Natural killer cell (primary cell): Measurements from ENCODE around the gene FUOM. TPM values are rescaled to one million over a fixed set of nuclear protein-coding genes. Genes with fewer than 3 reads are reported as not detected.
A peak's percentile ranks its signal among the peaks of the same experiment; 100 is the strongest.

ENCODE experiments used
- ATAC-seq, 3 donors: fragments of 150-1000 bp in 2 of 3; fragments of 200-7000 bp in 1 of 3; cut with Tn5 transposase; 1 replicate in 1 of 3; 2 replicates in 2 of 3; pipeline ENCODE4 v1.10.0; 2021; ENCODE audit warnings: mild to moderate bottlenecking in 2 of 3, moderate library complexity in 2 of 3
- DNase-seq, 2 donors: peaks; one replicate each; pipeline versions ENCODE4 v3.0.0 to v3.0.0-alpha.2; 2013 to 2021; ENCODE audit warnings: mixed read lengths in 1 of 2
- H3K27ac ChIP-seq: one replicate; pipeline ENCODE4 v1.5.1; 2013; ENCODE audit warnings: mild to moderate bottlenecking, low read length
- H3K27me3 ChIP-seq: one replicate; pipeline ENCODE4 v1.6.1; 2013; ENCODE audit warnings: low read length; ENCODE audit not compliant: control insufficient read depth, insufficient read depth
- H3K36me3 ChIP-seq: one replicate; pipeline ENCODE4 v1.6.1; 2013; ENCODE audit warnings: low read length; ENCODE audit not compliant: control insufficient read depth, insufficient read depth
- H3K4me1 ChIP-seq: one replicate; pipeline ENCODE4 v1.6.1; 2013; ENCODE audit warnings: low read length; ENCODE audit not compliant: control insufficient read depth, insufficient read depth
- H3K4me3 ChIP-seq: one replicate; pipeline ENCODE4 v1.5.1; 2013; ENCODE audit warnings: low read length
- H3K9me3 ChIP-seq: one replicate; pipeline ENCODE4 v1.6.1; 2013; ENCODE audit warnings: low read length; ENCODE audit not compliant: control insufficient read depth, insufficient read depth
- H3K27ac Mint-ChIP-seq, 2 donors: one replicate each; pipeline ENCODE4 v1.8.0; 2022; ENCODE audit warnings: mild to moderate bottlenecking in 2 of 2, mixed read lengths in 2 of 2, moderate library complexity in 1 of 2
- H3K27me3 Mint-ChIP-seq, 2 donors: one replicate each; pipeline ENCODE4 v1.8.0; 2022; ENCODE audit warnings: low read depth in 2 of 2, mixed read lengths in 2 of 2
- H3K36me3 Mint-ChIP-seq: one replicate; pipeline ENCODE4 v1.8.0; 2022; ENCODE audit warnings: mixed read lengths
- H3K4me1 Mint-ChIP-seq, 2 donors: one replicate each; pipeline ENCODE4 v1.8.0; 2022; ENCODE audit warnings: mixed read lengths in 2 of 2
- H3K4me3 Mint-ChIP-seq: one replicate; pipeline ENCODE4 v1.8.0; 2022; ENCODE audit warnings: mild to moderate bottlenecking, moderate library complexity, mixed read lengths
- H3K9me3 Mint-ChIP-seq, 2 donors: one replicate each; pipeline ENCODE4 v1.8.0; 2022; ENCODE audit warnings: mixed read lengths in 2 of 2
- CTCF ChIP-seq: fragments of 200-600 bp; IDR thresholded peaks from one replicate; pipeline ENCODE4 v1.8.0; 2022; ENCODE audit warnings: antibody characterized with exemption
- WGBS: methylation state at CpG from one replicate; pipeline ENCODE4 v1.1.7; 2013; ENCODE audit warnings: missing lambda C conversion rate; ENCODE audit not compliant: insufficient coverage; 5-methylcytosine and 5-hydroxymethylcytosine counted together
- intact Hi-C: fragments of 100-400 bp; cut with micrococcal nuclease; formaldehyde crosslinking; loops from one replicate; pipeline ENCODE4 v1.14.2; 2022
- total RNA-seq, 4 donors: library from RNA; stranded (reverse); fragments of 120-200 nt in 1 of 4; gene quantifications; one replicate each; pipeline versions ENCODE4 v1.2.3 to v1.2.4, GENCODE V29; 2013 to 2022

FUOM gene
- total RNA-seq, 3 donors from 2014 or later (not counting 1 experiment from before 2014, with no cell fraction given) = 7.6 to 9.5 (median 7.9) TPM

- Mint-ChIP-seq H3K27ac (peak overlapping the region; percentile 77 to 84), H3K36me3 (peaks cover 17% of the 10 kb centered on the region), H3K27me3 (no peaks in the 10 kb centered on the region), H3K9me3 (no peaks in the 10 kb centered on the region), H3K4me1 (peaks cover 41 to 51% of the 10 kb centered on the region in 2 donors), H3K4me3 (peak overlapping the region; percentile 43)
- TF ChIP-seq CTCF = no peak
- no peaks in the 10 kb centered on the region for H3K27me3 ChIP-seq
- 75% methylated on average over 12 of the region's 12 CpGs for WGBS
- peaks cover 21% of the 10 kb centered on the region for H3K4me1 ChIP-seq
- DNase-seq (no peak), ATAC-seq (peak; percentile 8 to 43 (median 33))
- intact Hi-C loops = no loop called here
- H3K4me3 ChIP-seq = no peak overlapping the region
- H3K9me3 ChIP-seq = no peaks in the 10 kb centered on the region
- peak overlapping the region; percentile 56 for H3K27ac ChIP-seq
- peaks cover 28% of the 10 kb centered on the region for H3K36me3 ChIP-seq
Measured at GRCh38 chr10:133401500-133401899, 43.7 kb upstream of the FUOM start.

- Mint-ChIP-seq H3K27me3 (no peaks in the 10 kb centered on the region), H3K4me1 (peaks cover 37 to 47% of the 10 kb centered on the region in 2 donors), H3K36me3 (peaks cover 13% of the 10 kb centered on the region), H3K4me3 (peak overlapping the region; percentile 43), H3K27ac (peak overlapping the region; percentile 77 to 84), H3K9me3 (no peaks in the 10 kb centered on the region)
- Histone ChIP-seq H3K9me3 (no peaks in the 10 kb centered on the region), H3K4me1 (peaks cover 21% of the 10 kb centered on the region), H3K36me3 (peaks cover 28% of the 10 kb centered on the region), H3K4me3 (no peak overlapping the region), H3K27me3 (no peaks in the 10 kb centered on the region), H3K27ac (peak overlapping the region; percentile 56)
- ATAC-seq (peak; percentile 72 to 89 (median 77)), DNase-seq (peak in 1 of 2 donors; percentile 24)
- intact Hi-C loops = no loop called here
- TF ChIP-seq CTCF = no peak
- WGBS = 55% methylated on average over 9 of the region's 10 CpGs
Measured at GRCh38 chr10:133400624-133401424, 43.0 kb upstream of the FUOM start.

GRCh38 chr10:133399123-133399601 is 41.3 kb upstream of the FUOM start:
- Histone ChIP-seq H3K4me1 (peaks cover 34% of the 10 kb centered on the region), H3K9me3 (no peaks in the 10 kb centered on the region), H3K4me3 (no peak overlapping the region), H3K36me3 (peaks cover 28% of the 10 kb centered on the region), H3K27me3 (no peaks in the 10 kb centered on the region), H3K27ac (no peak overlapping the region)
- ATAC-seq (no peak), DNase-seq (no peak)
- intact Hi-C loops = no loop called here
- WGBS = 97% methylated on average over 19 of the region's 19 CpGs
- no peak overlapping the region for H3K27ac Mint-ChIP-seq
- TF ChIP-seq CTCF = no peak
- no peaks in the 10 kb centered on the region for H3K36me3 Mint-ChIP-seq
- H3K4me1 Mint-ChIP-seq = peaks cover 38 to 46% of the 10 kb centered on the region in 2 donors
- H3K4me3 Mint-ChIP-seq = no peak overlapping the region
- no peaks in the 10 kb centered on the region for H3K27me3 Mint-ChIP-seq
- no peaks in the 10 kb centered on the region for H3K9me3 Mint-ChIP-seq
